MCF 10A (cell line): ENCODE measurements around the gene OR11A1. TPM values are rescaled to one million over a fixed set of nuclear protein-coding genes. Genes with fewer than 3 reads are reported as not detected.

Source experiments
- BruUV-seq: library from RNA; stranded (reverse); fragments of 400-500 nt; replicated peaks from 2 replicates; lab custom pipeline; 2021; lab: Mats Ljungman, UMichigan
- CTCF ChIA-PET: fragments of 300-600 bp; sonication (Branson Sonifier 250); formaldehyde crosslinking; extraction: SDS; loops from one replicate; lab custom pipeline; 2021; ENCODE audit warnings: antibody characterized with exemption, inconsistent platforms; lab: Yijun Ruan, JAX
- POLR2A ChIA-PET: fragments of 300-600, 350-650 bp; sonication (Branson Sonifier 250); formaldehyde crosslinking; extraction: SDS; loops from one replicate; lab custom pipeline; 2020; ENCODE audit warnings: antibody characterized with exemption, inconsistent platforms; lab: Yijun Ruan, JAX
- DNase-seq: peaks from one replicate; pipeline ENCODE4 v3.0.0-alpha.2; 2018; ENCODE audit not compliant: unreplicated experiment
- H3K27ac Mint-ChIP-seq: one replicate; pipeline ENCODE4 v1.8.0; 2022; ENCODE audit warnings: mild to moderate bottlenecking, low read depth, mixed read lengths; ENCODE audit not compliant: unreplicated experiment
- H3K27me3 Mint-ChIP-seq: one replicate; pipeline ENCODE4 v1.8.0; 2022; ENCODE audit warnings: mixed read lengths; ENCODE audit not compliant: insufficient read depth, unreplicated experiment
- H3K36me3 Mint-ChIP-seq: one replicate; pipeline ENCODE4 v1.8.0; 2022; ENCODE audit warnings: mild to moderate bottlenecking, moderate library complexity, mixed read lengths; ENCODE audit not compliant: insufficient read depth, unreplicated experiment
- H3K4me1 Mint-ChIP-seq: one replicate; pipeline ENCODE4 v1.8.0; 2022; ENCODE audit warnings: mixed read lengths; ENCODE audit not compliant: insufficient read depth, unreplicated experiment
- H3K4me3 Mint-ChIP-seq: one replicate; pipeline ENCODE4 v1.8.0; 2022; ENCODE audit warnings: mild to moderate bottlenecking, moderate library complexity, mixed read lengths; ENCODE audit not compliant: unreplicated experiment
- H3K9me3 Mint-ChIP-seq: one replicate; pipeline ENCODE4 v1.8.0; 2022; ENCODE audit warnings: mixed read lengths; ENCODE audit not compliant: unreplicated experiment
- CTCF ChIP-seq: fragments of 200-600 bp; IDR thresholded peaks from one replicate; pipeline ENCODE4 v1.8.0; 2022; ENCODE audit warnings: antibody characterized with exemption, mild to moderate bottlenecking; ENCODE audit not compliant: unreplicated experiment
- intact Hi-C: fragments of 100-400 bp; cut with micrococcal nuclease; formaldehyde crosslinking; loops from 2 replicates; pipeline ENCODE4 v1.14.1; 2022
- total RNA-seq: library from RNA; stranded (reverse); gene quantifications from 2 replicates; pipeline ENCODE4 v1.2.3, GENCODE V29; 2022

OR11A1 gene
- total RNA-seq, 1 experiment from 2014 or later, result not detected

- no peak overlapping the region for H3K27ac Mint-ChIP-seq
- no peaks in the 10 kb centered on the region for H3K9me3 Mint-ChIP-seq
- ChIA-PET POLR2A (no interaction called here), CTCF (interaction anchor here (0.6 kb wide), 1 partner anchor 620 kb away, joined by 3 read pairs; no protein-coding TSS in a partner anchor)
- peaks cover 51% of the 10 kb centered on the region for H3K27me3 Mint-ChIP-seq
- no peak for TF ChIP-seq CTCF
- no TSS peak for BruUV-seq
- no peaks in the 10 kb centered on the region for H3K36me3 Mint-ChIP-seq
- intact Hi-C loops, result no loop called here
- DNase-seq, result no peak
- H3K4me1 Mint-ChIP-seq, result peaks cover 6% of the 10 kb centered on the region
- H3K4me3 Mint-ChIP-seq, result no peak overlapping the region
Observed at GRCh38 chr6:29499704-29500103, 42.8 kb upstream of the OR11A1 start.

- H3K4me1 Mint-ChIP-seq, result no peaks in the 10 kb centered on the region
- intact Hi-C loops, result no loop called here
- POLR2A ChIA-PET, result no interaction called here
- no peak for TF ChIP-seq CTCF
- no peak overlapping the region for H3K4me3 Mint-ChIP-seq
- peaks cover 66% of the 10 kb centered on the region for H3K27me3 Mint-ChIP-seq
- H3K36me3 Mint-ChIP-seq, result no peaks in the 10 kb centered on the region
- H3K27ac Mint-ChIP-seq, result no peak overlapping the region
- DNase-seq, result no peak
- CTCF ChIA-PET, result no interaction called here
- no TSS peak for BruUV-seq
- no peaks in the 10 kb centered on the region for H3K9me3 Mint-ChIP-seq
Observed at GRCh38 chr6:29496961-29497360, 40.1 kb upstream of the OR11A1 start.

- ChIA-PET POLR2A (no interaction called here), CTCF (no interaction called here)
- no TSS peak for BruUV-seq
- intact Hi-C loops, result no loop called here
- Mint-ChIP-seq H3K36me3 (no peaks in the 10 kb centered on the region), H3K27me3 (peaks cover 66% of the 10 kb centered on the region), H3K4me1 (no peaks in the 10 kb centered on the region), H3K27ac (no peak overlapping the region), H3K9me3 (no peaks in the 10 kb centered on the region), H3K4me3 (no peak overlapping the region)
- DNase-seq, result no peak
- no peak for TF ChIP-seq CTCF
Observed at GRCh38 chr6:29495571-29495970, 38.7 kb upstream of the OR11A1 start.

GRCh38 chr6:29494131-29494530 lies 37.3 kb upstream of the OR11A1 start:
- H3K27me3 Mint-ChIP-seq, result peaks cover 58% of the 10 kb centered on the region

More at GRCh38 chr6:29494131-29494530, 37.3 kb upstream of the OR11A1 start:
- no peaks in the 10 kb centered on the region for H3K36me3 Mint-ChIP-seq
- DNase-seq, result no peak
- intact Hi-C loops, result no loop called here
- no peaks in the 10 kb centered on the region for H3K9me3 Mint-ChIP-seq
- H3K4me1 Mint-ChIP-seq, result no peaks in the 10 kb centered on the region
- no peak overlapping the region for H3K4me3 Mint-ChIP-seq
- no peak for TF ChIP-seq CTCF
- ChIA-PET CTCF (no interaction called here), POLR2A (no interaction called here)
- H3K27ac Mint-ChIP-seq, result no peak overlapping the region
- BruUV-seq, result no TSS peak
